ENCODE results near the gene IFT27. TPM values are rescaled to one million over a fixed set of nuclear protein-coding genes. Genes with fewer than 3 reads are reported as not detected.

Gene IFT27
- total RNA-seq, 1 experiment from 2014 or later, result 0.29 TPM

- no peak for DNase-seq (ENCODE audit: low read depth)
Observed at GRCh38 chr22:36797911-36798673, 22.2 kb upstream of the IFT27 start.

GRCh38 chr22:36797374-36797773 is 21.5 kb upstream of the IFT27 start:
- DNase-seq (ENCODE audit: low read depth), result no peak

- DNase-seq (ENCODE audit: low read depth), result no peak
Observed at GRCh38 chr22:36796552-36797175, 20.7 kb upstream of the IFT27 start.

GRCh38 chr22:36795633-36796032 is 19.7 kb upstream of the IFT27 start:
- DNase-seq (ENCODE audit: low read depth), result no peak

GRCh38 chr22:36790648-36791047 is 14.7 kb upstream of the IFT27 start:
- no peak for DNase-seq (ENCODE audit: low read depth)

GRCh38 chr22:36787204-36787988 is 11.5 kb upstream of the IFT27 start:
- no peak for DNase-seq (ENCODE audit: low read depth)

GRCh38 chr22:36783743-36784142 is 7.8 kb upstream of the IFT27 start:
- DNase-seq (ENCODE audit: low read depth), result no peak

- DNase-seq (ENCODE audit: low read depth), result peak; percentile 90
Observed at GRCh38 chr22:36781656-36782627, 6.0 kb upstream of the IFT27 start.

- no peak for DNase-seq (ENCODE audit: low read depth)
Observed at GRCh38 chr22:36778020-36778419, 2.1 kb upstream of the IFT27 start.

GRCh38 chr22:36776722-36777121 is 803 bp upstream of the IFT27 start:
- DNase-seq (ENCODE audit: low read depth), result no peak

- no peak for DNase-seq (ENCODE audit: low read depth)
Observed at GRCh38 chr22:36775586-36775963, 344 bp downstream of the IFT27 start.

GRCh38 chr22:36773935-36774334 is 2.0 kb downstream of the IFT27 start:
- DNase-seq (ENCODE audit: low read depth), result peak; percentile 11

GRCh38 chr22:36772451-36772850 is 3.5 kb downstream of the IFT27 start:
- no peak for DNase-seq (ENCODE audit: low read depth)

- DNase-seq (ENCODE audit: low read depth), result no peak
Observed at GRCh38 chr22:36771356-36772063, 4.4 kb downstream of the IFT27 start.

GRCh38 chr22:36770513-36771231 is 5.2 kb downstream of the IFT27 start:
- DNase-seq (ENCODE audit: low read depth), result no peak

- DNase-seq (ENCODE audit: low read depth), result no peak
Observed at GRCh38 chr22:36769541-36770512, 6.1 kb downstream of the IFT27 start.

- no peak for DNase-seq (ENCODE audit: low read depth)
Observed at GRCh38 chr22:36768616-36769015, 7.3 kb downstream of the IFT27 start.

- no peak for DNase-seq (ENCODE audit: low read depth)
Observed at GRCh38 chr22:36768141-36768540, 7.8 kb downstream of the IFT27 start.

Measured in HT1080 (cell line).